HEK293T (cell line): ENCODE data around the gene HES7.
A peak's percentile ranks its signal among the peaks of the same experiment; 100 is the strongest.

Experiments used
- CTCF ChIA-PET: fragments of 350-600 bp; formaldehyde crosslinking; extraction: SDS; loops from one replicate; lab custom pipeline; 2021; ENCODE audit warnings: antibody characterized with exemption, inconsistent platforms; lab: Yijun Ruan, JAX
- POLR2A ChIA-PET: fragments of 350-600 bp; formaldehyde crosslinking; extraction: SDS; loops from one replicate; lab custom pipeline; 2020; ENCODE audit warnings: antibody characterized with exemption, inconsistent platforms; lab: Yijun Ruan, JAX
- DNase-seq: peaks from one replicate; pipeline ENCODE4 v3.0.0; 2012; ENCODE audit warnings: mixed read lengths; ENCODE audit errors: extremely low spot score
- ARNT ChIP-seq: fragments of 450-650 bp; IDR thresholded peaks from 2 replicates; pipeline ENCODE4 v1.6.1; 2017; ENCODE audit warnings: mild to moderate bottlenecking
- BHLHE40 ChIP-seq: fragments of 450-650 bp; IDR thresholded peaks from 2 replicates; pipeline ENCODE4 v1.6.1; 2016; ENCODE audit warnings: mild to moderate bottlenecking, moderate library complexity, borderline replicate concordance
- CTBP1 ChIP-seq: fragments of 450-650 bp; IDR thresholded peaks from 2 replicates; pipeline ENCODE4 v1.6.1; 2016; ENCODE audit warnings: borderline replicate concordance
- ELF4 ChIP-seq: fragments of 450-650 bp; IDR thresholded peaks from 2 replicates; pipeline ENCODE4 v1.6.1; 2017; ENCODE audit warnings: antibody characterized with exemption
- FOXA1 ChIP-seq: fragments of 450-650 bp; IDR thresholded peaks from 2 replicates; pipeline ENCODE4 v1.6.1; 2016; ENCODE audit warnings: mild to moderate bottlenecking
- FOXK2 ChIP-seq: fragments of 450-650 bp; IDR thresholded peaks from 2 replicates; pipeline ENCODE4 v1.6.1; 2016; ENCODE audit warnings: mild to moderate bottlenecking
- FOXM1 ChIP-seq: fragments of 450-650 bp; IDR thresholded peaks from 2 replicates; pipeline ENCODE4 v1.6.1; 2017; ENCODE audit warnings: mild to moderate bottlenecking, borderline replicate concordance
- HDGF ChIP-seq: fragments of 450-650 bp; IDR thresholded peaks from 2 replicates; pipeline ENCODE4 v1.6.1; 2017; ENCODE audit warnings: antibody characterized with exemption, borderline replicate concordance
- L3MBTL2 ChIP-seq: fragments of 450-650 bp; conservative IDR thresholded peaks from 2 replicates; pipeline ENCODE4 v1.6.1; 2016; ENCODE audit warnings: mild to moderate bottlenecking
- LEF1 ChIP-seq: fragments of 450-650 bp; IDR thresholded peaks from 2 replicates; pipeline ENCODE4 v1.6.1; 2017; ENCODE audit warnings: mild to moderate bottlenecking, borderline replicate concordance
- NFRKB ChIP-seq: fragments of 450-650 bp; IDR thresholded peaks from 2 replicates; pipeline ENCODE4 v1.6.1; 2016; ENCODE audit warnings: mild to moderate bottlenecking, moderate library complexity
- SP1 ChIP-seq: fragments of 450-650 bp; IDR thresholded peaks from 2 replicates; pipeline ENCODE4 v1.6.1; 2017
- SUZ12 ChIP-seq: fragments of 450-650 bp; IDR thresholded peaks from 2 replicates; pipeline ENCODE4 v1.6.1; 2016; ENCODE audit warnings: mild to moderate bottlenecking
- TARDBP ChIP-seq: fragments of 450-650 bp; IDR thresholded peaks from 2 replicates; pipeline ENCODE4 v1.6.1; 2016
- ZNF384 ChIP-seq: fragments of 450-650 bp; IDR thresholded peaks from 2 replicates; pipeline ENCODE4 v1.6.1; 2016
- TF ChIP-seq, protein P1 (sequence below): fragments of 450-650 bp; IDR thresholded peaks from 2 replicates; pipeline ENCODE4 v1.6.1; 2016

Gene HES7

DNA sequence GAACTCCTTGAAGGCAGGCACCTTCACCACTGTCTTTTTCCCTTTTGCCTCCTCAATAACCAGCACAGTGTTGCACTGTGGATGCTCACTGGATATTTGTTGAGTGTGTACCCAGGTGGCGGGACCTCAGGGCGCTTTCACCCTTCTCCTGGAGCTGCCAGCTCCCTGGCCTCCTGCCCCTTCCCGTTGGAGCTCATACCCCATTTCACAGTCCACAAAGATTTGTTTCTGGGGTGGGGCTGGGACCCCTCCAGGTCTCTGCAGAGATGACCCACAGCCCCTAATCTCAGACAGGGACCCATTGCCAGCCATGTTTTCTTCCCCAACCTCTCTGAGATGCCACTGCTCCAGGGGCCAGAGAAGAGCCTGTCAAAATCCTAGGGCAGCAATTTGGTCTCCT lies 48.8 kb downstream of the HES7 start:
- ChIA-PET POLR2A (no interaction called here), CTCF (interaction anchor here (1.0 to 2.1 kb wide), 3 partner anchors 8 to 18 kb away, joined by 3 to 24 read pairs (median 3); no protein-coding TSS in a partner anchor)
- no peak for DNase-seq
- TF ChIP-seq HDGF (no peak), TARDBP (no peak), BHLHE40 (no peak), FOXM1 (no peak), SUZ12 (no peak), LEF1 (no peak), SP1 (no peak), FOXK2 (no peak), ARNT (no peak), ZNF384 (no peak), ELF4 (no peak), CTBP1 (no peak), L3MBTL2 (no peak), NFRKB (no peak), FOXA1 (no peak)
- TF ChIP-seq, protein P1, sequence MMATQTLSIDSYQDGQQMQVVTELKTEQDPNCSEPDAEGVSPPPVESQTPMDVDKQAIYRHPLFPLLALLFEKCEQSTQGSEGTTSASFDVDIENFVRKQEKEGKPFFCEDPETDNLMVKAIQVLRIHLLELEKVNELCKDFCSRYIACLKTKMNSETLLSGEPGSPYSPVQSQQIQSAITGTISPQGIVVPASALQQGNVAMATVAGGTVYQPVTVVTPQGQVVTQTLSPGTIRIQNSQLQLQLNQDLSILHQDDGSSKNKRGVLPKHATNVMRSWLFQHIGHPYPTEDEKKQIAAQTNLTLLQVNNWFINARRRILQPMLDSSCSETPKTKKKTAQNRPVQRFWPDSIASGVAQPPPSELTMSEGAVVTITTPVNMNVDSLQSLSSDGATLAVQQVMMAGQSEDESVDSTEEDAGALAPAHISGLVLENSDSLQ: no peak

GRCh38 chr17:8074554-8074953 lies 49.4 kb downstream of the HES7 start:
- POLR2A ChIA-PET: interaction anchor here (0.6 to 1.7 kb wide), 4 partner anchors 43 to 147 kb away, joined by 3 to 5 read pairs (median 4); partner anchors contain the start of gene ALOXE3
- CTCF ChIA-PET: interaction anchor here (0.7 to 2.1 kb wide), 10 partner anchors 9 to 144 kb away, joined by 3 to 24 read pairs (median 4); partner anchors contain the start of gene ALOX12B
- TF ChIP-seq ELF4 (no peak), ZNF384 (no peak), ARNT (no peak), FOXM1 (no peak), NFRKB (no peak), LEF1 (no peak), HDGF (no peak), FOXA1 (no peak), FOXK2 (no peak), SUZ12 (no peak), BHLHE40 (no peak), L3MBTL2 (no peak), TARDBP (no peak), CTBP1 (no peak), SP1 (no peak)
- TF ChIP-seq, protein P1: no peak
- no peak for DNase-seq

- ChIA-PET POLR2A (interaction anchor here (0.6 to 1.7 kb wide), 6 partner anchors 12 to 148 kb away, joined by 3 to 5 read pairs (median 3); partner anchors contain the start of gene ALOXE3), CTCF (interaction anchor here (0.6 to 2.1 kb wide), 20 partner anchors 10 to 264 kb away, joined by 3 to 24 read pairs (median 4); partner anchors contain the start of genes ALOX12B and ALOXE3)
- peak; percentile 85 for DNase-seq
- no peak for TF ChIP-seq HDGF
- TF ChIP-seq NFRKB: no peak
- no peak for TF ChIP-seq CTBP1
- no peak for TF ChIP-seq ELF4
- no peak for TF ChIP-seq LEF1
- TF ChIP-seq L3MBTL2: no peak
- no peak for TF ChIP-seq FOXK2
- no peak for TF ChIP-seq FOXA1
- TF ChIP-seq BHLHE40: no peak
- TF ChIP-seq, protein P1: no peak
- no peak for TF ChIP-seq TARDBP
Measured at GRCh38 chr17:8073627-8074484, 50.0 kb downstream of the HES7 start.

DNA sequence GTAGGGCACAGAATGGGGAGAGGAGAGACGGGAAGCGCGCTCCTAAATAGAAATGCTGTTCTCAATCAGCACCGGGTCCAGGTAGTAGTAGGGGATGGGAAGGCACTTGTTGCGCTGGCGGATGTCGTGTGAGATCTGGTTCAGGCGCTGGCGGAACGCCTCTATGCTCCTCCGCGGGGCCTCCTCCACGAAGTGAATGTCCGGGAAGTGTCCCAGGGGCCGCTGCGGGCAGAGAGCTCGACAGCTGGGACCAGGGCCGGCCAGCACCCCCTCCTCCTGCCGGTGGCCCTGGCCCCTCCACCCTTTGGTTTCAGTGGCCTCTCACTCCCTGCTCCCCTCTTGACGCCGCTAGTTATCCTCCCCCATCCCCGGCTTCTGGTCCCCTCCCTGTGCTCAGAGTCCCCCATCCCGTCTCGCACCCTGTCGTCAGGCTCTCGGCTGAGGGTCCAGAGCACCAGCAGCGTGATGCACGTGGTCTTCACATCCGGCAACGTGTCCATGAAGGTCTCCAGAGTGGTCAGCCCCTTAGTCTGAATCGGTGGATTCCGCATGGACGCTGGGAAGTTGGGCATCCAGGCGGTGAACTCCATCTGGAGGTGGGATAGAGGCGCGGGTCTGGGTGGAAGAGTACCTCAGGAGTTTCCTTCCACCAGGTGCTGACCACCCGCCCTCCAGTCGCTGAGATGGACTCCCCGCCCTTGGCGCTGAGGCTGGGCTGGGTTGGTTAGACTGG lies 51.0 kb downstream of the HES7 start:
- ChIA-PET CTCF (interaction anchor here (0.6 to 2.1 kb wide), 17 partner anchors 10 to 145 kb away, joined by 3 to 24 read pairs (median 4); partner anchors contain the start of genes ALOX12B and ALOXE3), POLR2A (interaction anchor here (1.1 to 1.7 kb wide), 4 partner anchors 11 to 100 kb away, joined by 3 to 5 read pairs (median 3); partner anchors contain the start of gene ALOXE3)
- no peak for DNase-seq
- TF ChIP-seq BHLHE40 (no peak), L3MBTL2 (no peak), ELF4 (no peak), NFRKB (no peak), SUZ12 (no peak), ARNT (no peak), HDGF (no peak), FOXA1 (no peak), CTBP1 (no peak), TARDBP (no peak), SP1 (no peak), FOXM1 (no peak)
- TF ChIP-seq, protein P1: no peak
